HepG2 (cell line): Measurements from ENCODE around the gene BCAT1. TPM values are rescaled to one million over a fixed set of nuclear protein-coding genes. Genes with fewer than 3 reads are reported as not detected.

Experiments
- ATAC-seq: fragments of 200-7000 bp; cut with Tn5 transposase; 3 replicates; pipeline ENCODE4 v1.9.1; 2020; ENCODE audit warnings: mild to moderate bottlenecking, moderate library complexity
- BruUV-seq: library from RNA; stranded (reverse); fragments of 400-500 nt; replicated peaks from 2 replicates; lab custom pipeline; 2021; lab: Mats Ljungman, UMichigan
- CTCF ChIA-PET: fragments of 300-600 bp; formaldehyde crosslinking; extraction: SDS; loops from one replicate; lab custom pipeline; 2021; ENCODE audit warnings: low total read pairs, inconsistent platforms, low intra/inter-chr PET ratio; lab: Yijun Ruan, JAX
- POLR2A ChIA-PET: fragments of 350-600 bp; sonication (Branson Sonifier 250); formaldehyde crosslinking; loops from one replicate; lab custom pipeline; 2020; ENCODE audit warnings: antibody characterized with exemption, inconsistent platforms; lab: Yijun Ruan, JAX
- DNase-seq: peaks from one replicate; pipeline ENCODE4 v3.0.0-alpha.2; 2015; ENCODE audit warnings: low spot score
- FAIRE-seq: peaks from 3 replicates; lab custom pipeline; 2011; peaks lifted over from hg19 to GRCh38; lab: Jason Lieb, UNC
- H2AFZ ChIP-seq: one replicate; pipeline ENCODE4 v1.6.1; 2011; ENCODE audit warnings: low read length, inconsistent platforms
- H3K27ac ChIP-seq: fragments of 300-600 bp; 3 replicates; pipeline ENCODE4 v1.8.0; 2011; ENCODE audit warnings: mixed run types, mild to moderate bottlenecking, mixed read lengths, low read length, inconsistent platforms; ENCODE audit not compliant: insufficient read depth; ENCODE audit errors: extremely low read length
- H3K27me3 ChIP-seq, 2 experiments: fragments of 200-600 bp in 1 of 2; 2 replicates in 1 of 2; 3 replicates in 1 of 2; pipeline versions ENCODE4 v1.6.0 to v1.8.0; 2011; ENCODE audit warnings: low read length in 2 of 2, mild to moderate bottlenecking in 2 of 2, moderate library complexity in 2 of 2, inconsistent platforms in 1 of 2; ENCODE audit not compliant: insufficient read depth in 2 of 2, control insufficient read depth in 1 of 2
- H3K36me3 ChIP-seq, 2 experiments: fragments of 200-600 bp in 1 of 2; replicated peaks in 1 of 2; 2 replicates in 1 of 2; 3 replicates in 1 of 2; pipeline versions ENCODE4 v1.5.1 to v1.8.0; 2011; ENCODE audit warnings: low read length in 2 of 2, inconsistent platforms in 1 of 2; ENCODE audit not compliant: insufficient read depth in 2 of 2, control insufficient read depth in 1 of 2
- H3K4me1 ChIP-seq: 2 replicates; pipeline ENCODE4 v1.5.1; 2012; ENCODE audit warnings: low read length, inconsistent platforms; ENCODE audit not compliant: insufficient read depth
- H3K4me2 ChIP-seq: 2 replicates; pipeline ENCODE4 v1.6.0; 2011; ENCODE audit warnings: low read depth, low read length, inconsistent platforms
- H3K4me3 ChIP-seq, 3 experiments: fragments of 200-600 bp in 1 of 3; sonication (generic), shearing (Covaris generic) in 1 of 3; replicated peaks in 1 of 3; 2 replicates each; pipeline ENCODE4 v1.5.1; 2011 to 2016; ENCODE audit warnings: low read length in 3 of 3, inconsistent platforms in 2 of 3, low read depth in 2 of 3, mild to moderate bottlenecking in 2 of 3, control low read depth in 1 of 3, mixed read lengths in 1 of 3; ENCODE audit not compliant: insufficient read depth in 1 of 3
- H3K79me2 ChIP-seq: one replicate; pipeline ENCODE4 v1.6.1; 2011; ENCODE audit warnings: low read length, inconsistent platforms; ENCODE audit not compliant: insufficient read depth
- H3K9ac ChIP-seq: 2 replicates; pipeline ENCODE4 v1.6.0; 2011; ENCODE audit warnings: mild to moderate bottlenecking, low read depth, low read length, inconsistent platforms; ENCODE audit not compliant: insufficient read depth
- H3K9me3 ChIP-seq: 2 replicates; pipeline ENCODE4 v1.5.1; 2012; ENCODE audit warnings: mild to moderate bottlenecking, low read length
- H4K20me1 ChIP-seq: 2 replicates; pipeline ENCODE4 v1.6.0; 2011; ENCODE audit warnings: inconsistent platforms, mild to moderate bottlenecking, low read length, moderate library complexity; ENCODE audit not compliant: insufficient read depth
- ATF4 ChIP-seq, 2 experiments: fragments of 450-650 bp in 1 of 2; sonication (generic) in 1 of 2; formaldehyde crosslinking; IDR thresholded peaks; 2 replicates each; pipeline versions ENCODE4 v1.5.0 to v1.8.0; 2020 to 2022; ENCODE audit warnings: mild to moderate bottlenecking in 1 of 2, missing genetic modification reagents in 1 of 2
- CBFB ChIP-seq: sonication (generic); formaldehyde crosslinking; IDR thresholded peaks from 2 replicates; pipeline ENCODE4 v1.4.0; 2020; ENCODE audit warnings: missing genetic modification reagents
- E2F1 ChIP-seq: sonication (generic); formaldehyde crosslinking; IDR thresholded peaks from 2 replicates; pipeline ENCODE4 v1.5.0; 2020; ENCODE audit warnings: missing genetic modification reagents
- KIAA2018 ChIP-seq: sonication (generic); formaldehyde crosslinking; IDR thresholded peaks from 2 replicates; pipeline ENCODE4 v1.5.0; 2020; ENCODE audit warnings: mild to moderate bottlenecking, missing genetic modification reagents, borderline replicate concordance
- MTF1 ChIP-seq: sonication (generic); formaldehyde crosslinking; IDR thresholded peaks from 2 replicates; pipeline ENCODE4 v1.5.0; 2020; ENCODE audit warnings: missing genetic modification reagents
- REL ChIP-seq: sonication (generic); formaldehyde crosslinking; conservative IDR thresholded peaks from 2 replicates; pipeline ENCODE4 v1.8.0; 2022; ENCODE audit warnings: mild to moderate bottlenecking, missing genetic modification reagents, moderate library complexity
- TRAFD1 ChIP-seq: sonication (generic); formaldehyde crosslinking; IDR thresholded peaks from 2 replicates; pipeline ENCODE4 v1.5.1; 2020; ENCODE audit warnings: missing genetic modification reagents, mild to moderate bottlenecking, borderline replicate concordance
- ZNF331 ChIP-seq: sonication (generic); formaldehyde crosslinking; IDR thresholded peaks from 2 replicates; pipeline ENCODE4 v1.4.0; 2020; ENCODE audit warnings: missing genetic modification reagents
- WGBS: methylation state at CpG from one replicate; pipeline ENCODE4 v1.1.6; 2017; ENCODE audit warnings: low lambda C conversion rate; 5-methylcytosine and 5-hydroxymethylcytosine counted together
- in situ Hi-C: cut with HindIII; loops from 2 replicates; pipeline ENCODE4 v1.10.0; 2017; ENCODE audit warnings: low pct_unique_long_range_greater_than_20kb; ENCODE audit not compliant: extremely low pct_ligation_motif_present
- intact Hi-C: fragments of 100-400 bp; cut with micrococcal nuclease; formaldehyde crosslinking; loops from one replicate; pipeline ENCODE4 v1.10.0; 2022; ENCODE audit not compliant: unreplicated experiment
- polyA plus RNA-seq, 8 experiments: library from polyadenylated mRNA; depleted of rRNA in 3 of 8; stranded (reverse) in 7 of 8; unstranded in 1 of 8; fragments of >200 nt; fragmentation: Illumina TruSeq in 4 of 8; extraction: Trizol in 4 of 8; gene quantifications; 2 replicates each; pipeline versions ENCODE4 v1.2.1 to v1.2.3, GENCODE V29; 2011 to 2016; ENCODE audit warnings: low read depth in 4 of 8, missing spikeins in 1 of 8, mixed read lengths in 1 of 8; ENCODE audit not compliant: insufficient read depth in 1 of 8
- total RNA-seq, 5 experiments: library from RNA; depleted of rRNA; stranded (reverse); fragments of >200 nt; fragmentation: Illumina TruSeq; extraction: Trizol; gene quantifications; 2 replicates each; pipeline ENCODE4 v1.2.3, GENCODE V29; 2016; ENCODE audit warnings: low read depth in 1 of 5

Gene BCAT1
- total and polyA plus RNA-seq, 2 of the 13 experiments (the other 11 are each of a cell fraction or from before 2014, with no cell fraction given), result 8.0 to 75.5 TPM

- DNase-seq (no peak), ATAC-seq (no peak), FAIRE-seq (no peak)
- intact Hi-C loops, result no loop called here
- Histone ChIP-seq H2AFZ (no peak overlapping the region), H3K79me2 (no peaks in the 10 kb centered on the region), H3K4me1 (no peaks in the 10 kb centered on the region), H3K9ac (no peak overlapping the region), H3K36me3 (peaks cover 0 to 35% of the 10 kb centered on the region in 2 experiments; a peak in 3 of 5 replicates), H3K4me3 (no peak overlapping the region), H3K27ac (no peak overlapping the region), H4K20me1 (no peaks in the 10 kb centered on the region), H3K4me2 (no peak overlapping the region), H3K9me3 (no peaks in the 10 kb centered on the region), H3K27me3 (no peaks in the 10 kb centered on the region)
- ChIA-PET POLR2A (no interaction called here), CTCF (no interaction called here)
- WGBS, result 93% methylated on average over 3 of the region's 3 CpGs
- in situ Hi-C loops, result no loop called here
- BruUV-seq, result no TSS peak
- no peak for TF ChIP-seq ZNF331 (CRISPR knock-in tag)
- no peak for TF ChIP-seq CBFB (CRISPR knock-in tag)
- TF ChIP-seq REL, result no peak
- TF ChIP-seq TRAFD1, result no peak
- TF ChIP-seq MTF1 (CRISPR knock-in tag), result no peak
- no peak for TF ChIP-seq KIAA2018 (CRISPR knock-in tag)
- no peak for TF ChIP-seq ATF4 (CRISPR knock-in tag; IDR thresholded peaks at IDR 0.05)
- TF ChIP-seq E2F1 (CRISPR knock-in tag), result no peak
Observed at GRCh38 chr12:24821691-24822090, 127.2 kb downstream of the BCAT1 start.
